ENCODE results near the gene PPFIBP1. TPM values are rescaled to one million over a fixed set of nuclear protein-coding genes. Genes with fewer than 3 reads are reported as not detected.

The PPFIBP1 gene
- total RNA-seq, 2 experiments from 2014 or later = 5.4 to 23.2 TPM

- CTCF ChIA-PET = no interaction called here
- Mint-ChIP-seq H3K9me3 (ENCODE audit: low read depth) (no peaks in the 10 kb centered on the region), H3K36me3 (no peaks in the 10 kb centered on the region), H3K4me1 (no peaks in the 10 kb centered on the region), H3K27me3 (peaks cover 2% of the 10 kb centered on the region), H3K27ac (no peak overlapping the region), H3K4me3 (no peak overlapping the region)
- DNase-seq (no peak), ATAC-seq (no peak)
These were observed 158.5 kb downstream of the PPFIBP1 start for GRCh38 chr12:27682534-27682933.

GRCh38 chr12:27685274-27685673, 161.3 kb downstream of the PPFIBP1 start:
- H3K36me3 Mint-ChIP-seq = no peaks in the 10 kb centered on the region
- CTCF ChIA-PET = no interaction called here

GRCh38 chr12:27686147-27686546, 162.1 kb downstream of the PPFIBP1 start:
- no peaks in the 10 kb centered on the region for H3K4me1 Mint-ChIP-seq
- ATAC-seq = no peak
- H3K27me3 Mint-ChIP-seq = peaks cover 2% of the 10 kb centered on the region
- no peak for DNase-seq
- H3K27ac Mint-ChIP-seq = no peak overlapping the region
- H3K9me3 Mint-ChIP-seq (ENCODE audit: low read depth) = no peaks in the 10 kb centered on the region
- no peak overlapping the region for H3K4me3 Mint-ChIP-seq
- CTCF ChIA-PET = no interaction called here
- H3K36me3 Mint-ChIP-seq = no peaks in the 10 kb centered on the region

More at GRCh38 chr12:27685274-27685673, 161.3 kb downstream of the PPFIBP1 start:
- no peak for DNase-seq
- Mint-ChIP-seq H3K27ac (no peak overlapping the region), H3K27me3 (peaks cover 2% of the 10 kb centered on the region), H3K9me3 (ENCODE audit: low read depth) (no peaks in the 10 kb centered on the region), H3K4me1 (no peaks in the 10 kb centered on the region), H3K4me3 (no peak overlapping the region)
- no peak for ATAC-seq

- H3K4me1 Mint-ChIP-seq = no peaks in the 10 kb centered on the region
- CTCF ChIA-PET = no interaction called here
- no peaks in the 10 kb centered on the region for H3K9me3 Mint-ChIP-seq (ENCODE audit: low read depth)
- peaks cover 2% of the 10 kb centered on the region for H3K27me3 Mint-ChIP-seq
- H3K4me3 Mint-ChIP-seq = no peak overlapping the region
- H3K36me3 Mint-ChIP-seq = no peaks in the 10 kb centered on the region
- ATAC-seq (no peak), DNase-seq (no peak)
- no peak overlapping the region for H3K27ac Mint-ChIP-seq
These were observed 164.7 kb downstream of the PPFIBP1 start for GRCh38 chr12:27688671-27689070.

- Mint-ChIP-seq H3K36me3 (no peaks in the 10 kb centered on the region), H3K27ac (no peak overlapping the region), H3K27me3 (peaks cover 2% of the 10 kb centered on the region), H3K4me1 (no peaks in the 10 kb centered on the region), H3K4me3 (no peak overlapping the region), H3K9me3 (ENCODE audit: low read depth) (no peaks in the 10 kb centered on the region)
- DNase-seq (no peak), ATAC-seq (no peak)
- CTCF ChIA-PET = interaction anchor here (0.9 kb wide), 1 partner anchor 37 kb away, joined by 3 read pairs; no protein-coding TSS in a partner anchor
These were observed 165.7 kb downstream of the PPFIBP1 start for GRCh38 chr12:27689558-27690180.

- no peak overlapping the region for H3K27ac Mint-ChIP-seq
- ATAC-seq = no peak
- DNase-seq = no peak
- H3K4me3 Mint-ChIP-seq = no peak overlapping the region
- CTCF ChIA-PET = no interaction called here
- H3K9me3 Mint-ChIP-seq (ENCODE audit: low read depth) = no peaks in the 10 kb centered on the region
- H3K4me1 Mint-ChIP-seq = no peaks in the 10 kb centered on the region
- peaks cover 10% of the 10 kb centered on the region for H3K27me3 Mint-ChIP-seq
- no peaks in the 10 kb centered on the region for H3K36me3 Mint-ChIP-seq
These were observed 169.4 kb downstream of the PPFIBP1 start for GRCh38 chr12:27693403-27693802.

GRCh38 chr12:27695556-27696292, 171.7 kb downstream of the PPFIBP1 start:
- Mint-ChIP-seq H3K36me3 (no peaks in the 10 kb centered on the region), H3K4me3 (no peak overlapping the region), H3K4me1 (no peaks in the 10 kb centered on the region), H3K27me3 (peaks cover 20% of the 10 kb centered on the region), H3K9me3 (ENCODE audit: low read depth) (no peaks in the 10 kb centered on the region), H3K27ac (no peak overlapping the region)
- CTCF ChIA-PET = interaction anchor here (0.6 kb wide), 1 partner anchor 1634 kb away, joined by 4 read pairs; no protein-coding TSS in a partner anchor
- DNase-seq (no peak), ATAC-seq (no peak)

GRCh38 chr12:27696293-27696652, 172.3 kb downstream of the PPFIBP1 start, which contains the start of gene REP15:
TSS of gene REP15 (plus strand) at chr12:27696447. CDS start at chr12:27696563, 116 bp downstream.
- ATAC-seq = no peak
- H3K4me1 Mint-ChIP-seq = no peaks in the 10 kb centered on the region
- H3K9me3 Mint-ChIP-seq (ENCODE audit: low read depth) = no peaks in the 10 kb centered on the region
- peaks cover 24% of the 10 kb centered on the region for H3K27me3 Mint-ChIP-seq
- no peak within 1 kb of the TSS for H3K27ac Mint-ChIP-seq
- H3K36me3 Mint-ChIP-seq = no peaks in the 10 kb centered on the region
- no peak within 1 kb of the TSS for H3K4me3 Mint-ChIP-seq
- no peak for DNase-seq
- CTCF ChIA-PET = interaction anchor here (0.6 kb wide), 1 partner anchor 1633 kb away, joined by 4 read pairs; no protein-coding TSS in a partner anchor

- ATAC-seq (no peak), DNase-seq (no peak)
- Mint-ChIP-seq H3K4me3 (no peak overlapping the region), H3K27me3 (peaks cover 29% of the 10 kb centered on the region), H3K9me3 (ENCODE audit: low read depth) (no peaks in the 10 kb centered on the region), H3K4me1 (no peaks in the 10 kb centered on the region), H3K27ac (no peak overlapping the region), H3K36me3 (no peaks in the 10 kb centered on the region)
- CTCF ChIA-PET = interaction anchor here (0.6 kb wide), 1 partner anchor 1633 kb away, joined by 4 read pairs; no protein-coding TSS in a partner anchor
These were observed 173.0 kb downstream of the PPFIBP1 start for GRCh38 chr12:27696864-27697564.

- Mint-ChIP-seq H3K9me3 (ENCODE audit: low read depth) (no peaks in the 10 kb centered on the region), H3K27me3 (peaks cover 33% of the 10 kb centered on the region), H3K4me1 (no peaks in the 10 kb centered on the region), H3K36me3 (no peaks in the 10 kb centered on the region), H3K4me3 (no peak overlapping the region), H3K27ac (no peak overlapping the region)
- DNase-seq (peak; percentile 83), ATAC-seq (peak; percentile 92)
- CTCF ChIA-PET = interaction anchor here (1.0 to 1.3 kb wide), 3 partner anchors 9 to 233 kb away, joined by 3 read pairs; no protein-coding TSS in a partner anchor
These were observed 179.9 kb downstream of the PPFIBP1 start for GRCh38 chr12:27703720-27704452.

- Mint-ChIP-seq H3K4me1 (no peaks in the 10 kb centered on the region), H3K4me3 (no peak overlapping the region), H3K27me3 (peaks cover 30% of the 10 kb centered on the region), H3K9me3 (ENCODE audit: low read depth) (no peaks in the 10 kb centered on the region), H3K36me3 (no peaks in the 10 kb centered on the region), H3K27ac (no peak overlapping the region)
- CTCF ChIA-PET = interaction anchor here (1.0 kb wide), 2 partner anchors 28 to 32 kb away, joined by 3 read pairs; no protein-coding TSS in a partner anchor
- no peak for ATAC-seq
- DNase-seq = no peak
These were observed 181.3 kb downstream of the PPFIBP1 start for GRCh38 chr12:27705263-27705662.

- ATAC-seq (no peak), DNase-seq (no peak)
- peaks cover 6% of the 10 kb centered on the region for H3K36me3 Mint-ChIP-seq
- CTCF ChIA-PET = interaction anchor here (0.7 kb wide), 1 partner anchor 557 kb away, joined by 3 read pairs; no protein-coding TSS in a partner anchor
- H3K4me3 Mint-ChIP-seq = no peak overlapping the region
- H3K9me3 Mint-ChIP-seq (ENCODE audit: low read depth) = no peaks in the 10 kb centered on the region
- peaks cover 15% of the 10 kb centered on the region for H3K27me3 Mint-ChIP-seq
- H3K4me1 Mint-ChIP-seq = peaks cover 10% of the 10 kb centered on the region
- H3K27ac Mint-ChIP-seq = no peak overlapping the region
These were observed 183.2 kb downstream of the PPFIBP1 start for GRCh38 chr12:27707216-27707615.
